ENCODE data around the gene LTA4H. TPM values are rescaled to one million over a fixed set of nuclear protein-coding genes. Genes with fewer than 3 reads are reported as not detected.

Gene LTA4H
- total RNA-seq, 1 donor from 2014 or later = 117 TPM

GRCh38 chr12:95990136-95990535, 45.3 kb downstream of the LTA4H start:
- H3K4me3 Mint-ChIP-seq = no peak overlapping the region
- TF ChIP-seq CTCF (conservative IDR thresholded peaks at IDR 0.05) = no peak
- H3K27me3 Mint-ChIP-seq = peaks cover 8% of the 10 kb centered on the region
- no peak for DNase-seq (ENCODE audit: extremely low spot score, unreplicated experiment)
- no peak overlapping the region for H3K27ac Mint-ChIP-seq
- H3K9me3 Mint-ChIP-seq = no peaks in the 10 kb centered on the region
- no peaks in the 10 kb centered on the region for H3K36me3 Mint-ChIP-seq
- H3K4me1 Mint-ChIP-seq (ENCODE audit: unreplicated experiment) = peaks cover 19% of the 10 kb centered on the region

GRCh38 chr12:95989504-95990123, 45.8 kb downstream of the LTA4H start:
- TF ChIP-seq CTCF (conservative IDR thresholded peaks at IDR 0.05) = no peak
- no peaks in the 10 kb centered on the region for H3K36me3 Mint-ChIP-seq
- peaks cover 8% of the 10 kb centered on the region for H3K27me3 Mint-ChIP-seq
- H3K27ac Mint-ChIP-seq = no peak overlapping the region
- DNase-seq (ENCODE audit: extremely low spot score, unreplicated experiment) = no peak
- no peaks in the 10 kb centered on the region for H3K9me3 Mint-ChIP-seq
- peaks cover 19% of the 10 kb centered on the region for H3K4me1 Mint-ChIP-seq (ENCODE audit: unreplicated experiment)
- no peak overlapping the region for H3K4me3 Mint-ChIP-seq

- Mint-ChIP-seq H3K4me3 (no peak overlapping the region), H3K27me3 (peaks cover 8% of the 10 kb centered on the region), H3K27ac (no peak overlapping the region), H3K4me1 (ENCODE audit: unreplicated experiment) (peaks cover 19% of the 10 kb centered on the region), H3K9me3 (no peaks in the 10 kb centered on the region), H3K36me3 (no peaks in the 10 kb centered on the region)
- TF ChIP-seq CTCF (conservative IDR thresholded peaks at IDR 0.05) = no peak
- no peak for DNase-seq (ENCODE audit: extremely low spot score, unreplicated experiment)
Measured at GRCh38 chr12:95988506-95989275, 46.7 kb downstream of the LTA4H start.

GRCh38 chr12:95986635-95987570, 48.5 kb downstream of the LTA4H start:
- Mint-ChIP-seq H3K36me3 (no peaks in the 10 kb centered on the region), H3K4me1 (ENCODE audit: unreplicated experiment) (peaks cover 19% of the 10 kb centered on the region), H3K9me3 (no peaks in the 10 kb centered on the region), H3K27me3 (peaks cover 2% of the 10 kb centered on the region), H3K27ac (no peak overlapping the region), H3K4me3 (no peak overlapping the region)
- TF ChIP-seq CTCF (conservative IDR thresholded peaks at IDR 0.05) = no peak
- no peak for DNase-seq (ENCODE audit: extremely low spot score, unreplicated experiment)

GRCh38 chr12:95984682-95985081, 50.7 kb downstream of the LTA4H start:
- H3K27me3 Mint-ChIP-seq = no peaks in the 10 kb centered on the region
- no peak overlapping the region for H3K4me3 Mint-ChIP-seq
- H3K4me1 Mint-ChIP-seq (ENCODE audit: unreplicated experiment) = peaks cover 19% of the 10 kb centered on the region
- no peaks in the 10 kb centered on the region for H3K36me3 Mint-ChIP-seq
- H3K9me3 Mint-ChIP-seq = no peaks in the 10 kb centered on the region
- no peak for DNase-seq (ENCODE audit: extremely low spot score, unreplicated experiment)
- TF ChIP-seq CTCF (conservative IDR thresholded peaks at IDR 0.05) = no peak
- no peak overlapping the region for H3K27ac Mint-ChIP-seq
